OCI-LY7 (cell line): ENCODE measurements around the gene LILRB3.

Experiments used
- EZH2phosphoT487 ChIP-seq: fragments of 200-600 bp; sonication (generic); IDR thresholded peaks from 2 replicates; pipeline ENCODE4 v1.6.1; 2018; ENCODE audit warnings: low read depth, borderline replicate concordance, mild to moderate bottlenecking, mixed run types, antibody characterized with exemption, low read length, moderate library complexity, mixed read lengths
- TF ChIP-seq, protein P1 (sequence below): fragments of 200-600 bp; sonication (generic); conservative IDR thresholded peaks from 2 replicates; pipeline ENCODE4 v1.5.1; 2014; ENCODE audit warnings: mild to moderate bottlenecking, antibody characterized with exemption, low read length, moderate library complexity, mixed read lengths

DNA sequence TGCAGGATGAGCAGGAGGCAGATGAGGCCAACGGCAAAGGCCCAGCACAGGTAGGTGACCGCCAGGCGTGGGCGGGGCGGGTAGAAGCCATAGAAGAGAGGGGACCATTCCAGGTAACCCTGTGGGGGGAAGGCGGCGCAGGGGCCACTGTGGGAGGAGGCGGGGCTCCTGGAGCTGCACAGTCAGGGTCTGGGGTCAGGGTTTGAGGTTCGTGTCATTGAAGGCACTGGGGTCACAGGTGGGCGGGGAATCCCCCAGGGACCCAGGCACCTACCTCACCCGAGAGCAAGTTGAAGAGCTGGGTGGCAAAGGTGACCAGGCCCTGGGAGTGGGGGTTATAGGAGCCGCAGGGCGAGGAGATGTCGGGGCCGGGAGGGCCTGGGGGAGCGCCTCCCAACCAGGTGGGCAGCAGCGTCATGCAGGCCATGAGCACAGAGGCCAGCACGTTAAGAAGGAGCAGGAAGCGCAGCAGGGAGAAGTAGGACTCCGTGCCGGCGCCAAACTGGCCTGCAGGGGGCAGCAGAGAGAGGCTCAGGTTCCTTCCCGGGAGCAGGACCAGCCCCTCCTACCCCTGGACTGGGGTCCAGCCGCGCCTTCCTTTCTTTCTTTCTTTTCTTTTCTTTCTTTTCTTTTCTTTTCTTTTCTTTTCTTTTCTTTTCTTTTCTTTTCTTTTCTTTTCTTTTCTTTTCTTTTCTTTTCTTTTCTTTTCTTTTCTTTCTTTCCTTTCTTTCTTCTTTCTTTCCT lies 54.5 kb downstream of the LILRB3 start:
- TF ChIP-seq EZH2phosphoT487, result no peak
- TF ChIP-seq, protein P1, sequence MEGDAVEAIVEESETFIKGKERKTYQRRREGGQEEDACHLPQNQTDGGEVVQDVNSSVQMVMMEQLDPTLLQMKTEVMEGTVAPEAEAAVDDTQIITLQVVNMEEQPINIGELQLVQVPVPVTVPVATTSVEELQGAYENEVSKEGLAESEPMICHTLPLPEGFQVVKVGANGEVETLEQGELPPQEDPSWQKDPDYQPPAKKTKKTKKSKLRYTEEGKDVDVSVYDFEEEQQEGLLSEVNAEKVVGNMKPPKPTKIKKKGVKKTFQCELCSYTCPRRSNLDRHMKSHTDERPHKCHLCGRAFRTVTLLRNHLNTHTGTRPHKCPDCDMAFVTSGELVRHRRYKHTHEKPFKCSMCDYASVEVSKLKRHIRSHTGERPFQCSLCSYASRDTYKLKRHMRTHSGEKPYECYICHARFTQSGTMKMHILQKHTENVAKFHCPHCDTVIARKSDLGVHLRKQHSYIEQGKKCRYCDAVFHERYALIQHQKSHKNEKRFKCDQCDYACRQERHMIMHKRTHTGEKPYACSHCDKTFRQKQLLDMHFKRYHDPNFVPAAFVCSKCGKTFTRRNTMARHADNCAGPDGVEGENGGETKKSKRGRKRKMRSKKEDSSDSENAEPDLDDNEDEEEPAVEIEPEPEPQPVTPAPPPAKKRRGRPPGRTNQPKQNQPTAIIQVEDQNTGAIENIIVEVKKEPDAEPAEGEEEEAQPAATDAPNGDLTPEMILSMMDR, result peak; percentile 80
